ENCODE measurements around the gene CAMK2B.

- TF ChIP-seq GATA3 (IDR thresholded peaks at IDR 0.05; ENCODE audit: low read depth, low read length) (no peak), GATA2 (IDR thresholded peaks at IDR 0.05; ENCODE audit: low read depth, low read length) (no peak)
Observed at GRCh38 chr7:44256459-44256858, 68.9 kb downstream of the CAMK2B start.
